Esophagus muscularis mucosa (tissue), 4 donors: Measurements from ENCODE around the gene MCM9. TPM values are rescaled to one million over a fixed set of nuclear protein-coding genes. Genes with fewer than 3 reads are reported as not detected.

Source experiments
- DNase-seq: peaks from one replicate; pipeline ENCODE4 v3.0.0-alpha.2; 2017; ENCODE audit errors: extremely low spot score
- H3K27ac ChIP-seq, 4 donors: fragments of 200-600 bp; sonication (generic); replicated peaks in 1 of 4; 1 replicate in 3 of 4; 2 replicates in 1 of 4; pipeline ENCODE4 v1.5.1; 2016 to 2019; ENCODE audit warnings: mild to moderate bottlenecking in 1 of 4
- H3K27me3 ChIP-seq, 4 donors: fragments of 200-600 bp; sonication (generic); one replicate each; pipeline versions ENCODE4 v1.5.1 to v1.6.0; 2016 to 2019
- H3K36me3 ChIP-seq, 4 donors: fragments of 200-600 bp; sonication (generic); one replicate each; pipeline ENCODE4 v1.5.1; 2016 to 2019
- H3K4me1 ChIP-seq, 4 donors: fragments of 200-600 bp; sonication (generic); one replicate each; pipeline ENCODE4 v1.5.1; 2016 to 2019
- H3K4me3 ChIP-seq, 4 donors: fragments of 200-600 bp; sonication (generic); 1 replicate in 2 of 4; 2 replicates in 2 of 4; pipeline ENCODE4 v1.5.1; 2016 to 2019; ENCODE audit warnings: mild to moderate bottlenecking in 4 of 4, moderate library complexity in 1 of 4
- H3K9me3 ChIP-seq, 4 donors: fragments of 200-600 bp; sonication (generic); 1 replicate in 3 of 4; 2 replicates in 1 of 4; pipeline ENCODE4 v1.5.1; 2016 to 2019
- CTCF ChIP-seq, 3 experiments: fragments of 200-600 bp in 2 of 3; fragments of 450-650 bp in 1 of 3; sonication (generic) in 2 of 3; IDR thresholded peaks; one replicate each; pipeline ENCODE4 v1.5.1; 2017 to 2019; ENCODE audit warnings: antibody characterized with exemption in 3 of 3, mild to moderate bottlenecking in 2 of 3, moderate library complexity in 1 of 3
- EP300 ChIP-seq: sonication (generic); formaldehyde crosslinking; IDR thresholded peaks from one replicate; pipeline ENCODE4 v1.6.1; 2017; ENCODE audit warnings: antibody characterized with exemption
- POLR2A ChIP-seq: fragments of 450-650 bp; IDR thresholded peaks from one replicate; pipeline ENCODE4 v1.6.1; 2017; ENCODE audit warnings: antibody characterized with exemption, moderate library complexity, mild to moderate bottlenecking, low read depth
- POLR2AphosphoS5 ChIP-seq, 2 donors: sonication (generic); formaldehyde crosslinking; IDR thresholded peaks; one replicate each; pipeline ENCODE4 v1.6.1; 2017; ENCODE audit warnings: antibody characterized with exemption in 2 of 2
- WGBS: methylation state at CpG from one replicate; pipeline ENCODE4 v1.1.5; 2018; 5-methylcytosine and 5-hydroxymethylcytosine counted together
- intact Hi-C: fragments of 100-400 bp; cut with DNase I; formaldehyde crosslinking; loops from one replicate; pipeline ENCODE4 v1.15.1; 2023
- total RNA-seq, 4 donors: library from RNA; depleted of rRNA; stranded (reverse); fragments of >200 nt; gene quantifications; one replicate each; pipeline versions ENCODE4 v1.1.0 to v1.2.1, GENCODE V29; 2016

The MCM9 gene
- total RNA-seq, 4 donors from 2014 or later = 10.8 to 18.1 (median 11.3) TPM

DNA sequence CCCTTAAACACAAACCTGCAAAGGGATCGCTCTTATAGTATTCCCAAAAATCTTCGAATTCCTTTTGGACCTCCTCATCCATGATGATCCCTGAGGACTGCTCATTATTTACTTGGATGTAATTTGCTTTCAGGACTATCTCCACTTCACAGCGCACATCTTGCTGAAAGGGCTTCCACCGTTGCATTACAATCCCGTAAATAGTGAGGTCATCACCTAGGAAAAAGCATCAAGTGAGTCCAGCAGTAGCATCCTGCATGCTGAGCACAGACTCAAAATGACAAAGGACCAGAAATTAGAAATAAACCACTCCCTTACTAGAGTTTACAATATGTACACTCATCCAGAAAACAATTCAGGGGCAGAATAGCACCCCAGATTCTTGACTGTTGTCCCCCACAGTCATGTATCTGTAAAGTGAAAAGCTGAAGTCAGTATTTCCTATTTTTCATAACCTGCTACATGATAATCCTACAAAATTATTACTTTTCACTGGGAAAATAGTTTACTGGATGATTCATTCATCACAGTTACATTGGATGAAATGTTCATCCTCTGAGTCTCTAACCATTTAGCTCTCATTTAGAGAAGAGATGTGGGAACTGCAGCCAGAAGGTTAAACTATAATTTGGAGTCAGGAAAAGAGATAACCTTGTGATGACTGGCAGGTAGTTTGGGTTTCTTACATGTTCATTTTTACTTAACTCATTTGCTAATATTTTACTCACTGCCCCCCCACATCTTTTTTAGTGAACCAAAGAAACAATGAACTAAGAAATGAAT lies 17.2 kb downstream of the MCM9 start:
- H3K36me3 ChIP-seq = peaks cover 25 to 91% (median 73%) of the 10 kb centered on the region in 4 donors

DNA sequence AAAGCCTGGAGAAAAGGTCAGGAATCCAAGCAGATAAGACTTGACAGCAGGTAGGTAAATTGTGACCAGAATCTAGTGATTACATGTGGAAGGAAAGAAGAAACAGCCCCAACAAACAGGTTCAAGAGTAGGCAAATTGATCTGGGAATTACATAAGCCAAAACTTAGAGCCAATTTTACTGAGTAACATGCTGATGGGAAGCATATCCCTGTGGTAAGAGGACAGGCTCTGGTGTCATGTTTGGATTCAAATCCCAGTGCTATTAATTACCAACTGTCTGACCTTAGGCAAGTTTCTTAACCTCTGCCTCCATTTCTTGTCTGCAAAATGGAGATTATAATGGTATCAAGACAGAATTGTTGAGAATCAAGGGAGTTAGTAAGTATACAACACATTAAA lies 20.4 kb downstream of the MCM9 start:
- TF ChIP-seq EP300 (no peak), POLR2AphosphoS5 (IDR thresholded peaks at IDR 0.05) (no peak), POLR2A (no peak), CTCF (IDR thresholded peaks at IDR 0.05) (no peak)
- Histone ChIP-seq H3K4me3 (no peak overlapping the region), H3K9me3 (no peaks in the 10 kb centered on the region), H3K27ac (no peak overlapping the region), H3K4me1 (no peaks in the 10 kb centered on the region), H3K27me3 (no peaks in the 10 kb centered on the region), H3K36me3 (peaks cover 12 to 92% (median 65%) of the 10 kb centered on the region in 4 donors)
- no peak for DNase-seq
- intact Hi-C loops = no loop called here

More for the DNA sequence above, 17.2 kb downstream of the MCM9 start:
- Histone ChIP-seq H3K27me3 (no peaks in the 10 kb centered on the region), H3K27ac (no peak overlapping the region), H3K4me1 (no peaks in the 10 kb centered on the region), H3K4me3 (no peak overlapping the region), H3K9me3 (no peaks in the 10 kb centered on the region)
- WGBS = 91% methylated on average over 5 of the region's 5 CpGs
- intact Hi-C loops = no loop called here
- DNase-seq = no peak
- TF ChIP-seq CTCF (IDR thresholded peaks at IDR 0.05) = no peak
- TF ChIP-seq POLR2AphosphoS5 (IDR thresholded peaks at IDR 0.05) = no peak

DNA sequence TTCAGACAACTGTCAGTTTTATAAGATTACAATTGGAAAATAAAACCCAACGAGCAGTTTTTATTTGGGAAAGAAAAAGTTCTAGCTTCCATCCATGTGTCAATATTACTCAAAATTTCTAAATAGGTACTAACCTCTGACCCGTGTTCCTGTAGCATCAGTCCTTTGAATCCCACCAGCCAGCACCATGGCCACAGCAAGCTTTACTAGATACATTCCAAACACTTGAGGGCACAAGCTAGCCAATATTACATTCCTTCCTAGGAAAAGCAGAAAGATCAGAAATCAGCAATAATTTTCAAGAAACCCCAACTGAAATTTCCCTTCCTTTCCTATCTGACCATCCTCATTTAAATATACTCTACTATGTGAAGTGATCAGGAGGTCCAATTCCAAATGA lies 21.8 kb downstream of the MCM9 start:
- Histone ChIP-seq H3K4me1 (no peaks in the 10 kb centered on the region), H3K27me3 (no peaks in the 10 kb centered on the region), H3K36me3 (peaks cover 14 to 96% (median 75%) of the 10 kb centered on the region in 4 donors), H3K4me3 (no peak overlapping the region), H3K9me3 (no peaks in the 10 kb centered on the region), H3K27ac (no peak overlapping the region)
- intact Hi-C loops = no loop called here
- TF ChIP-seq POLR2AphosphoS5 (IDR thresholded peaks at IDR 0.05) (no peak), EP300 (no peak), CTCF (IDR thresholded peaks at IDR 0.05) (no peak), POLR2A (no peak)
- DNase-seq = no peak
- 82% methylated on average over 2 of the region's 2 CpGs for WGBS

DNA sequence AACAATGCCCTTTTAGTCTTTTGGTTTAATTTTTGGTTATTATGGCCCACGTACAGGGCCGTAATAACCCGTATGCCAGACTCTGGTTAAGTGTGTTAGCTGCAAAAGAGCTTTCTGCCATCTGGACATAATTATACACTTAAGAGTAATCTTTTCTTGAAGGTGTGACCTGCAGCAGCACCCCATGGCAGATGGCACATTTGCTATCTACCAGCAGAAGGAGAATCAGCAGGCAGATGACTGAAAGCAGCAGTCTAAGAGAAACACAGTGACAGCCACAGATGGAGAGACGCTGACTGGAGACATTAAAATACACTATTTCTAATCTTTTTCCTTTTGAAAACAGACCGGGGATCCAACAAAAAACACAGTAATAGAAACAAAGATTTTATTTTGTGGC lies 22.3 kb downstream of the MCM9 start:
- Histone ChIP-seq H3K4me3 (no peak overlapping the region), H3K4me1 (no peaks in the 10 kb centered on the region), H3K9me3 (no peaks in the 10 kb centered on the region), H3K27ac (no peak overlapping the region), H3K27me3 (no peaks in the 10 kb centered on the region), H3K36me3 (peaks cover 17 to 98% (median 73%) of the 10 kb centered on the region in 4 donors)
- WGBS = 77% methylated on average over 5 of the region's 5 CpGs
- TF ChIP-seq CTCF (IDR thresholded peaks at IDR 0.05) (no peak), EP300 (no peak), POLR2A (no peak), POLR2AphosphoS5 (IDR thresholded peaks at IDR 0.05) (no peak)
- DNase-seq = no peak
- intact Hi-C loops = no loop called here

GRCh38 chr6:118908441-118908840 lies 26.5 kb downstream of the MCM9 start:
- intact Hi-C loops = no loop called here
- DNase-seq = no peak
- 58% methylated on average over 1 of the region's 1 CpG for WGBS
- no peak overlapping the region for H3K27ac ChIP-seq
- H3K4me3 ChIP-seq = no peak overlapping the region
- H3K27me3 ChIP-seq = no peaks in the 10 kb centered on the region
- no peaks in the 10 kb centered on the region for H3K9me3 ChIP-seq
- no peaks in the 10 kb centered on the region for H3K4me1 ChIP-seq
- peaks cover 13 to 95% (median 64%) of the 10 kb centered on the region in 4 donors for H3K36me3 ChIP-seq
- TF ChIP-seq CTCF (IDR thresholded peaks at IDR 0.05) = no peak
- TF ChIP-seq EP300 = no peak
- no peak for TF ChIP-seq POLR2A
- TF ChIP-seq POLR2AphosphoS5 (IDR thresholded peaks at IDR 0.05) = no peak
